ACHN (cell line): ENCODE data around the gene HTR1D.

Experiments used
- DNase-seq: peaks from one replicate; pipeline ENCODE4 v3.0.0-alpha.2; 2015
- in situ Hi-C: cut with HindIII; loops from 2 replicates; pipeline ENCODE4 v1.10.0; 2017; ENCODE audit warnings: low sequenced_read_pairs, low pct_ligation_motif_present, low pct_unique_long_range_greater_than_20kb

Gene HTR1D

GRCh38 chr1:23168445-23169194 lies 48.7 kb downstream of the HTR1D start, which contains the start of gene LUZP1:
Gene LUZP1, minus strand, starts transcription at chr1:23168856.
- DNase-seq = peak; percentile 73
- in situ Hi-C loops = no loop called here

- in situ Hi-C loops = no loop called here
- no peak for DNase-seq
Measured at GRCh38 chr1:23168079-23168444, 49.2 kb downstream of the HTR1D start.

DNA sequence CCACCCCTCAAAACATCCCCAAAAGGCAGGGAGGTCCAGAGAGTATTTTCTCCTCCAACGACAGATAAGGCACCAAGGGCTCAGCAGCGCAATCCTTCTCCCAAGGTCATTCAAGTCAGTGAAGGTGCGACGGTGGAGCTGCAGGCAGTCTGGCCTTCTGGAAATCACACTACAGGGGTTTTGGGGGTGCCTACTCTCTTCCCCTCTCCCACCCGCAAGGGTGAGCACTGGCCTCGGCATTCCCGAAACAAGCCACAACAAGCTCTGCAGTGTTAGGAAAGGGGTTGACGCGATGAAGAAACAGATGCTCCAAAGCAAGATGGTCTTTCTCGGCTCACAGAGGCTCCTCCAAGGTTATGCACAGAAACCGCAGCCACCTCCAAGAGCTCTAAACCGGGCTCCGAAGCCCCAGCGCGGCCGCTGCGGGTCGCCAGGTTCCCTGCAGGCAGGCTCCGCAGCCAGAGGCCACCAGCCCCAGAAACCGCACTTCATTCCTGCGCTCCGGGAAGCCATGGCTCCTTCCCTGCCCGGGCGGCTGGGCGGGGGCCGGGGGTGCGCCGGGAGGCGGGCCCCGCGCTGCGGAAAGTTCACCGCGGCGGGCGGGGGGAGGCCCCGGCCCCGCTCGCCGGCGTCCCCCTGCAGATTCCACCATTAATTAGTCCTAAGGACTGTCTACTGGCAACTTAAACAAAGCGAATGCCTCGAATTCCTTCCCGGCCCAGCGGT lies 49.8 kb downstream of the HTR1D start:
- in situ Hi-C loops = no loop called here
- peak; percentile 74 for DNase-seq

- in situ Hi-C loops = no loop called here
- DNase-seq = no peak
Measured at GRCh38 chr1:23166854-23167253, 50.4 kb downstream of the HTR1D start.

DNA sequence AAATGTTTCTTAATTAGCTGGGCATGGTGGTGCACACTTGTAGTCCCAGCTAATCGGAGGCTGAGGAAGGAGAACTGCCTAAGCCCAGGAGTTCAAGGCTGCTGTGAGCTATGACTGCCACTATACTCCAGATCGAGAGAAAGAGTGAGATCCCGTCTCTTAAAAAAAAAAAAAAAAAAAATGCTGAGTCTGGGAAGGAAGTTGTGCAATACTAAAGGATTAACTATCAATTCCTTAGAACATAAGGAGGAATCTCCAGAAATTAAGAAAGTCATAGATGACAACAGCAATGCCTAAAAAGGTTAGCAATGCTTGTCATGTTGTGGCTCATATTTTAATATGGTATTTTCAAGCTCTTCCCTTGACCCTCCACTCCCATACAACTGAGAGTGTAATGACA lies 53.9 kb downstream of the HTR1D start:
- in situ Hi-C loops = no loop called here
- DNase-seq = no peak

DNA sequence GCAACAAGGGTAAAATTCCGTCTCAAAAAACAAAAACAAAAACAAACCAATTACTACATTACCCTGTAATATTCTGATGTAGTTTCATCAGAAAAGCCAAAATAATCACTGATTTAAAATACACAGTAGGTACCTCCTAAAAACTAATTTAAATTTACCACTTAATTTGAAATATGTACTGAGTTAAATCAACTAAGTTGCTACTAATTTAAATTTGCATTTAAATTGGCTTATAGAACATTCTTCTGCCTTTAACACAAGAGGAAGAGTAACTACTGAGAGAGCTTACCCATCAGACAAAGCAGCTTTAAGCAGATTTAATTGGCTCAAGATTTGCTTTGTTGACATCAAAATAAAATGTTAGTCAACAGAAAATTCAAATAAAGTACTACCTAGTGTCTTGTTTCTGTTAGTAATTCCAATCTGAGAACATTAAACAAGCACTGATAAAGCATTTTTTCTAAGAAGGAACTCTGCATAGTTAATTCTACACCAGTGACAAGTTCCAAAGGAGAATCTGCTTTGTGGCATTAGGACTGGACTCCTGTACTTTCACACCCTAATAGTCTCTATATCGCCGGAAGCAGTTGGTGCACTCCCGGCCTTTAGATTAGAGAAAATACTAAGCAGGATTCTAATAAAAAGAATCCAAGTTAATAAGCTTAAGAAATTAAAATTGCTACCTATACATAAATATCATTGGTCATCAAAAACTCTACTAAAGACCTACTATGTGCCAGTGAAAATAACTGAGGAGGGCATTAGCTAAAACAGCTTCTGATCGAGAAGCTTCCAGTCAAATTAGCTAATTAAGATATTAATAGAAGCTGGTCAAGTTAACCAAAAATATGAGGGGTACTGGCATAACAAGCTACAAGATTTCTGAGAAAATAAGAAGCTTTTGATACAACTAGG lies 57.1 kb downstream of the HTR1D start:
- in situ Hi-C loops = no loop called here
- no peak for DNase-seq

GRCh38 chr1:23156940-23157339 lies 60.4 kb downstream of the HTR1D start:
- in situ Hi-C loops = no loop called here
- DNase-seq = no peak

- no peak for DNase-seq
- in situ Hi-C loops = no loop called here
Measured at GRCh38 chr1:23152966-23153684, 64.2 kb downstream of the HTR1D start.

- DNase-seq = no peak
Measured at GRCh38 chr1:23150742-23151141, 66.6 kb downstream of the HTR1D start.

GRCh38 chr1:23150125-23150524 lies 67.2 kb downstream of the HTR1D start:
- DNase-seq = no peak
- in situ Hi-C loops = no loop called here

More at GRCh38 chr1:23150742-23151141, 66.6 kb downstream of the HTR1D start:
- in situ Hi-C loops = no loop called here

DNA sequence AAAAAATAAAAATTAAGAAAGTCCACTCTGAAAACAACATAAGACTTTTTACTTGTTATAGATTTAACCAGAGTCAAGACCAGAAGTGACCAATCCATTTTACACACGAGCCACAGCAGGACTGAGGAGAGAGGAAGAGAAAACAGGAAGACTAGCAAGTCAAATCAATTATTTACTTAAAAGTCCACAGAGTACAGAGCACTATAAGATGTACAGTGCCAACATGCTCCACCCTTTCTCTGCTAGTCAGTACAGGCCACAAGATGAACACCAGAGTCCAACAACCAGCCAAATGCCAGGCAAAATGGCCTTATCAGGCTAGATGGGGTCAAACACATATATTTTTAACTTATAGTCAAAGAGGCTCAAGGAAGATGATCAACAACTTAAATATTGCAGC lies 68.2 kb downstream of the HTR1D start:
- peak; percentile 45 for DNase-seq
- in situ Hi-C loops = no loop called here

GRCh38 chr1:23148084-23148483 lies 69.2 kb downstream of the HTR1D start:
- DNase-seq = no peak

More at GRCh38 chr1:23148084-23148483, 69.2 kb downstream of the HTR1D start:
- in situ Hi-C loops = no loop called here
